ENCODE measurements around the gene VPS11.

The VPS11 gene

GRCh38 chr11:119118946-119119345 lies 51.3 kb downstream of the VPS11 start:
- DNase-seq (ENCODE audit: low spot score), result no peak
- H3K27ac Mint-ChIP-seq, result no peak overlapping the region
- no peaks in the 10 kb centered on the region for H3K27me3 Mint-ChIP-seq (ENCODE audit: low read depth)
- peaks cover 41% of the 10 kb centered on the region for H3K36me3 Mint-ChIP-seq (ENCODE audit: low read depth)
- H3K9me3 Mint-ChIP-seq, result no peaks in the 10 kb centered on the region
- H3K4me1 Mint-ChIP-seq (ENCODE audit: low read depth), result peaks cover 40% of the 10 kb centered on the region
- no peak overlapping the region for H3K4me3 Mint-ChIP-seq

- peak overlapping the region; percentile 95 for H3K4me3 Mint-ChIP-seq
- H3K27ac Mint-ChIP-seq, result peak overlapping the region; percentile 82
- H3K27me3 Mint-ChIP-seq (ENCODE audit: low read depth), result no peaks in the 10 kb centered on the region
- peaks cover 31% of the 10 kb centered on the region for H3K4me1 Mint-ChIP-seq (ENCODE audit: low read depth)
- no peak for DNase-seq (ENCODE audit: low spot score)
- peaks cover 36% of the 10 kb centered on the region for H3K36me3 Mint-ChIP-seq (ENCODE audit: low read depth)
- no peaks in the 10 kb centered on the region for H3K9me3 Mint-ChIP-seq
Observed at GRCh38 chr11:119120639-119121007, 53.0 kb downstream of the VPS11 start.

GRCh38 chr11:119121008-119121810 lies 53.6 kb downstream of the VPS11 start, which contains the start of gene HINFP:
Gene HINFP, plus strand, starts transcription at chr11:119121580. Its CDS starts 5,365 bp downstream, at chr11:119126945.
- Mint-ChIP-seq H3K9me3 (no peaks in the 10 kb centered on the region), H3K4me1 (ENCODE audit: low read depth) (peaks cover 26% of the 10 kb centered on the region), H3K27ac (peak within 1 kb of the TSS; percentile 82), H3K27me3 (ENCODE audit: low read depth) (no peaks in the 10 kb centered on the region), H3K36me3 (ENCODE audit: low read depth) (peaks cover 30% of the 10 kb centered on the region), H3K4me3 (peak within 1 kb of the TSS; percentile 95)
- peak; percentile 99 for DNase-seq (ENCODE audit: low spot score)

GRCh38 chr11:119121811-119122124 lies 54.1 kb downstream of the VPS11 start:
- no peak for DNase-seq (ENCODE audit: low spot score)

GRCh38 chr11:119125821-119126220 lies 58.2 kb downstream of the VPS11 start:
- Mint-ChIP-seq H3K27me3 (ENCODE audit: low read depth) (no peaks in the 10 kb centered on the region), H3K4me1 (ENCODE audit: low read depth) (peaks cover 26% of the 10 kb centered on the region), H3K27ac (no peak overlapping the region), H3K9me3 (no peaks in the 10 kb centered on the region), H3K36me3 (ENCODE audit: low read depth) (peaks cover 35% of the 10 kb centered on the region), H3K4me3 (no peak overlapping the region)
- no peak for DNase-seq (ENCODE audit: low spot score)

More at GRCh38 chr11:119121811-119122124, 54.1 kb downstream of the VPS11 start:
- H3K9me3 Mint-ChIP-seq, result no peaks in the 10 kb centered on the region
- peak overlapping the region; percentile 82 for H3K27ac Mint-ChIP-seq
- peaks cover 29% of the 10 kb centered on the region for H3K36me3 Mint-ChIP-seq (ENCODE audit: low read depth)
- peak overlapping the region; percentile 95 for H3K4me3 Mint-ChIP-seq
- no peaks in the 10 kb centered on the region for H3K27me3 Mint-ChIP-seq (ENCODE audit: low read depth)
- peaks cover 27% of the 10 kb centered on the region for H3K4me1 Mint-ChIP-seq (ENCODE audit: low read depth)

GRCh38 chr11:119126675-119127268 lies 59.2 kb downstream of the VPS11 start:
- H3K27me3 Mint-ChIP-seq (ENCODE audit: low read depth), result no peaks in the 10 kb centered on the region
- peaks cover 23% of the 10 kb centered on the region for H3K4me1 Mint-ChIP-seq (ENCODE audit: low read depth)
- peaks cover 42% of the 10 kb centered on the region for H3K36me3 Mint-ChIP-seq (ENCODE audit: low read depth)
- no peaks in the 10 kb centered on the region for H3K9me3 Mint-ChIP-seq
- DNase-seq (ENCODE audit: low spot score), result no peak
- H3K27ac Mint-ChIP-seq, result peak overlapping the region; percentile 21
- no peak overlapping the region for H3K4me3 Mint-ChIP-seq

GRCh38 chr11:119130662-119131061 lies 63.0 kb downstream of the VPS11 start:
- peaks cover 50% of the 10 kb centered on the region for H3K36me3 Mint-ChIP-seq (ENCODE audit: low read depth)
- no peak overlapping the region for H3K27ac Mint-ChIP-seq
- H3K4me3 Mint-ChIP-seq, result no peak overlapping the region
- no peaks in the 10 kb centered on the region for H3K9me3 Mint-ChIP-seq
- H3K27me3 Mint-ChIP-seq (ENCODE audit: low read depth), result no peaks in the 10 kb centered on the region
- peaks cover 10% of the 10 kb centered on the region for H3K4me1 Mint-ChIP-seq (ENCODE audit: low read depth)
- no peak for DNase-seq (ENCODE audit: low spot score)

Measured in T-helper 2 cell treated with Interferon-gamma antibody and Interleukin-4, amounts not matched to agents 5 μg/mL and 100 μg/mL, for 36 hours (primary cell).